HuH-7 (cell line): ENCODE data around the gene C5orf15.

ENCODE experiments used
- DNase-seq: peaks from one replicate; pipeline ENCODE4 v3.0.0; 2011; ENCODE audit warnings: low spot score

The C5orf15 gene

DNA sequence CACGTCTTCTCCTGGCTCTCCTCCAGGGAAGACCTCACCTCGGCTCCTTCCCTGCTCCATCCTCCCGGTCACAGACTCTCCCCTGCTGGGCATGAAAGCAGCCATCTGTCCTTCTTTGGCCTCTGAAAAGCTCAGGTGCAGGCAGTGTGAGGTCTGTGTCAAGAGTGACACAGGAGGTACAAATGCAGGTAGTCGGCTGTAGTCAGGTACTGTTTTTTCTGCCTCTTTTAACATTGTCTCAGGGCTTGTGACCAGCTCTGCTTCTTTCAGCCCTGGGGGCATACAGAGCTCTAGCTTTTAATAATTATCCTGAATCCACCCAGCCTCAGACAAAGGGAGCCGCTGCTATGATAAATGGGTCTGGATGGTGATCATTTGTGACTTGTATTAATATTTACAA, 46.4 kb downstream of the C5orf15 start:
- DNase-seq, result no peak

DNA sequence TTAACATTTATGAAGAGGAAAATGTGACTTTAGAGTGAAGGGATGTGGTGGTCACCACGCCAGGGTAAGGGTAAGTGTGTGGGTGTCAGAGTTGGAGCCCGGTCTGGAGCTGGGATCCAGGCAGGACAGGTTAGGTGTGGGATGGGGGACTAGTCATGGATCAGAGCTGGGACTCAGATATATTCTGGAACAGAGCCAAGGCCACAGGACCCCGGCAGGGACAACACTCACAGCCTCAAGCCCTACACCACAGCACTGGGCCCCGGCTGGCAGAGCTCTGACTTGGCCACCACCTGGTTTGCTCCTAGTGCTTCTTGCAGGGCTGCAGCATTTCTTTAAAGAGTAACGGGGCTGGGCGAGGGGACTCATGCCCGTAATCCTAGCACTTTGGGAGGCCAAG, 47.4 kb downstream of the C5orf15 start:
- no peak for DNase-seq

DNA sequence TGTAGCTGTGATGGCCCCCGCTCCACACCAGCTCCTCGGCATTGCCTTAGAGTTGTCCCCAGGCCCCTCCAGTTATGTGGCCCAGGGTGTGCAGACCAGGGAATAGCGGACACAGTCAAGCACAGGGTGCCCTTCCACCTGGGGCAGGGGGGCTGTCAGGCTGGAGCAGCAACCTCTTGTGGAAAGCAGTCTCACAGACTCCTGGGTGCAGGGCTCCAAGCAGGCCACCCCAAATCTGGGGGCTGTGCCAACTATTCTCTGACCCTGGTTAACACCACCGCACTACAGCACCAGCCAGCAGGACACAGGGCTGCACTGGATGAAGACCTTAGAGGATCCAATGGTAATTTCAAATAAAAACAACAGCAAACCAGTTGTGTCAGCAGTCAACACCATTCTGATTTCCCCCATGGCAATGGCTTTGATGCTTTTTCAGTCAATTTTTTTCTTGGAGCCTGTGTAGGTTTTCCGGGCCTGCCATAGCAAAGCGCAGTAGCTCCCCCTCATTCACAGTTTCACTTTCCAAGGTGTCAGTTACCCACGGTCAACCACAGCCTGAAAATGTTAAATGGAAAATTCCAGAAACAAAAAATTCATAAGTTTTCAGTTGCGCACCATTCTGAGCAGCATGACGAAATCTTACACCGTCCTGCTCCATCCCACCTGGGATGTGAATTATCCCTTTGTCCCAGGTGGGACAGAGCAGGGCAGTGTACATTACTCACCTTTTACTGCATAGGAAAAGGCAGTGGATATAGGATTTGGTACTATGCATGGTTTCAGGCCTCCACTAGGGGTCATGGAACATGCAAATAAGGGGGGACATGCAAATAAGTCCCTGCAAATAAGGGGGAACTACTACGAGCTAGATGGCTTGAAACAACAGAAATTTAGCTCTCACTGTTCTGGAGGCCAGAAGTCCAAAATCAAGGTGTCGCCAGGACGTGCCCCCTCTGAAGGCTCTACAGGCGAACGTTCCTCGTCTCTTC, 49.0 kb downstream of the C5orf15 start:
- DNase-seq, result no peak

DNA sequence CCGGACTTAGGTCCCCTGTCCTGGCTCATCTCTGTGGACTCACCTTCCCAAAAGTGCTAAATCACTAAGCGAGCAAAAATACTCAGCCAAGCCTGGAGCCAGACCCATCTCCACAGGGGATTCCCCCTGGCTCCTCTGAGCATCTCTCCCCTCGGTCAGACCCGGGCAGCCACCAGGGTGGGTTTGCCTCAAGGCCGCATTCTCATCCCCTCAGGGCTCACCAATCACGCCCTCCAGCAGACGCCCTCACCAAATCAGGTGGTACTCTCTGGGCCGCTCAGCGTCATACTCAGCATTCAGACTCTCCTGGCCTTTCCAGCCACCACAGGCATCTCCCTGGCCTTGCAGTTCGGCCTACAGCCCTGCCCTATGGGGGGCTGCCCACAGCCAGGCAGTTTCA, 49.7 kb downstream of the C5orf15 start:
- DNase-seq, result no peak

DNA sequence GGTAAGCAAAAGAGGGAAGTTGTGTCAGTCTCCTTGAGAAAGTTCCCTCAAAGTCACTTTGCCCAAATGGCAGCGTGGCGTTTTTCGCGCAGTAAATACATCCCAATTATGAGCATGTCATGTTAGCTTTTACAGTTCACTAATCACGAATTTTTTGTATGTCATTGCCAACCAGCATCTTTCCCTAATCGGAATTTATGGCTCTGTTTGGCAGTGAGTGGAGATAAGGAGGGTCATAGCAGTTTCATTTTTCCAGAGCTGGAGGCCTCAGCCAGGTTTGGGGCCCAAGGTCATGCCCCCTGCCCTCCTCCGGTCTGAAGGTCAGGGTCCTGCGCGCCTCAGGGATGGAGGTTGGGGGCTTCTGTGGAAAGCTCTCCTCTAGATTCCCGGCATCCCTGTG, 50.1 kb downstream of the C5orf15 start:
- no peak for DNase-seq

DNA sequence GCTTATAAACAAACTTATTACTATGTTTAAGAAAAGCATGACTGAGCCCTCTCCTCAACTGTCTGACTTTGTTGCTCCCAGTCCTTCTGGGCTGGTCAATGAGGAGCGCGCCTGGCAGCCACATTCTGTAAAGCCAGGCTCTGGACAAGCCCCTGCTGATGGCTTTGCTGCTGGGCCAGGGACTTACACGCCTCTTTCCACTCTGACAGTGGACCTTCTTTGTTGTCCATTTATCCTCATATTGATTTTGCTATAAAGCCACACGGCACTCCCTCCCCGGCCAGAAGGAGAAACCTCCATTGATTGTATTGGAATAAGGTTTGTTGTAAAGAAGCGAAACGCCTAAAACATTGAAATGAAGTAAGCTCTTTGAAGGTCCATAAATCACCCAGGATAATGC, 50.6 kb downstream of the C5orf15 start:
- DNase-seq, result no peak

DNA sequence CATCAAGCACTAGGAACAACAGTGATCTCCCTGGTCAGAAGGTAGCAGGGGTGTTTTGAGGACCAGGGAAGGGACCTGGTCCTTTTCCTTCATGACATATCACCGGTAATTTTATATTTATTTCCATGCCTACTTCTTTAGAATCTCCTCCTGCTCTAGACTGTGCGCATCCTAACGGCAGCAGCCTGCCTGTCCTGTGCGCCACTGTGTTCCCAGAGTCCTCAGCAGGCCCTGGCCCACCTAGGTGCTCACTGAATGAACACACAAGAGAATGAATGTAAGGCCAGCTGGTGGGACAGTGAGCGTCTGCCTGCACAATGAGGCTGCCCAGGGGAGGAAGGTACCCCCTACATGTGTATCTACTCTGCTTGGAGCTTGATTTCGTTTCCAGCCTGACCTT, 51.5 kb downstream of the C5orf15 start:
- no peak for DNase-seq

DNA sequence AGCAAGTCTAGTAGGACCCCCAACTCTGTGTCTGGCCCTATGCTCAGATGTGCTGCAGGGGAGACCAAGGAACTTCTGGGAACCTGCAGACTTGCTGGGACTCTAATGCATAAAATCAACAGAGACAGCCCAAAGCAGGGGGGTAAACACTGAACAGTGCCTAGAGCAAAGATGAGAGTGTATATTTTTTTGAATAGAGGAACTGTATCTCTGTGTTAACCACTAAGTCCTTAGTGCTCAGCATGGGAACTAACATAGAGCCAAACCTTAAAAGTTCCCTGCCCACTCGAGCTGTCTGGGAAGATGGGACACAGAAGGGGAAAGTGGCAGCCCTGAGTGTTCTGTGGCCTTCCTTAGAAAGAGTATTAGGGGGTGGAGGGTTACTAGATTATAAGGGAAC, 51.9 kb downstream of the C5orf15 start:
- no peak for DNase-seq

DNA sequence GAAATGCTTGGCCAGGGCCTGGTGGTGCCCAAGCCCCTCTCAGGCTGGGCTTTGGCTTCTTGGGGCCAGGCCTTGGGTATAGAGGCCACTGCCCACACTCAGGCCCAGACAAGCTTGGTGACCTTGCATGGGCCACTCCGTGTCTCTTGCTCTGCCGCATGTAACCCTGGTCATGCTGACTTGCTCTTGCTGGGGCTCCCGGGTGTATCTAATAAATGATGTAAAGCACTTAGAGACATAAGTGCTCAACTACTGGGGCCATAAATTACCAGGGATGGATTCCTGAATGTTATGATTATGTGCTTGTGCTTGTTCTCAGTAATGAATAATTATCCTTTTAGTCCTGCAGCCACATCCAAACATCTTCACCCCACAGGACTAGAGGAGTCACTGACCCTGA, 54.0 kb downstream of the C5orf15 start:
- no peak for DNase-seq

DNA sequence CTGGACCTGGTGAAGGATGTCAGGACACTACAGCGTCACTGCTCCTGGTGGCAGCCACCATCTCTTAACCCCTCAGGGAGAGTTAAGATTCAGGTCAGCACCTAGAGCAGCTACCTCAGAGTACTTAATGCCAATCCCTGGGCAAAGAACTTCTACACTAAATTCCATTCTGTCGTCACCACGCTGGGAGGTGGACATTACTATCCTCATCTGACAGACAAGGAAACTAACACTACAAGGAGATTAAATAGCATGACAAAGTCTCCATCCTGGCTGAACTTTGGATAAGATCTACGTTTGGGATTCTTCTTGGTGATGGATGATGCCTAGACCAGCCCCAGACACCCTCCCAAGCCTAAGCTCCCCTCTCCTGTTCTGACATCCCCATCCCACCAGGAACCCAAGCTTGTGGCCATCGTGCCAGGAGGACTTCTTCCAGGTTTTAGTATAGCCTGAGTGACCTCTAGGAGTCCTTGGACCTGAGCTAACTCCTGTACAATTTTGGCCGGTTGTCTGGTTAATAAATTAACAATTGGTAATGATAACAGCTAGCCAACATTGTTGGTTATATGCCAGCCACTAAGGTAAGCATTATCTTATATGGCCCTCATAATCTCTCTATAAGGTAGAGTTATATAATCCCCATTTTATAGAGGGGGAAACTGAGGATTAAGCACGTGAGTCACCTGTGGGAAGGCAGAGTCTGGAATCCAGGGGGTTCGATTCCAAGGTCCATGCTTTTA, 54.8 kb downstream of the C5orf15 start:
- DNase-seq, result no peak

DNA sequence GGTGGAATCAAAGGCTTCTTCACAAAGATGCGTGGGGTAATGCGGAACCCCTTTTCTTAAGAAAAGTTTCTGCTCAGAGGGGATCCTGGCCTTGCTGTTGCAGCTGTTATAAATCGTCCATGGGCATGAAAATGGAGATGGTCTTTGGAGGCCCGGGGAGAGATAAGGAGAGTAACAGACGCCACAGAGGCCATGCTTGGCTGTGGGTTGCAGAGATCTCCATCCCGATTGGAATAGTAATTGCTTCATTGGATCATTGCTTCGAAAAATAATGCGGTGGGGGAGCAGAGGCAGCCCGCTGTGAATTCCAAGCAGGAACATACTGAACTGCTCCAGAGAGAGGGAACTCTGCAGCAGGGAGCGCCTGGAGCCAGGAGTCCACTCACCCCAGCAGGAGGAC, 55.5 kb downstream of the C5orf15 start:
- no peak for DNase-seq

DNA sequence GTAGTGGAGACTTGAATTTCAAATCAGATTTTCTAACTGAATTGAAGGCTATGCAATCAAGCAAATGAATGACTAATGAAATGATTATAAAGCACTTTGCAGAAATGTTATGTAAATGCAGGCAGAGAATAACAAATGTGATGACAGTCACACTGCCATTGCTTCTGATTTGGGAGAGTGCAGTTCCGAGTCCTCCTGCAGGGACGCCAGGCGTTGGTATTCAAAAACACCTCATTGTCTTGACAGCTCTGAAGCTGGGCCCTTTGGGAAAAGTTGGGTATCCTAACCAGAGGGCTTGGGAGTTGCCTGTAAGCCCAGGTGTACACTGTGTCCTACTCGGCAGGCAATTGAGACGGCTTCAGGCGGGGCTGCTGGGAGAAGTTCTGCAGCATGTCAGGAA, 57.9 kb downstream of the C5orf15 start:
- DNase-seq, result no peak

DNA sequence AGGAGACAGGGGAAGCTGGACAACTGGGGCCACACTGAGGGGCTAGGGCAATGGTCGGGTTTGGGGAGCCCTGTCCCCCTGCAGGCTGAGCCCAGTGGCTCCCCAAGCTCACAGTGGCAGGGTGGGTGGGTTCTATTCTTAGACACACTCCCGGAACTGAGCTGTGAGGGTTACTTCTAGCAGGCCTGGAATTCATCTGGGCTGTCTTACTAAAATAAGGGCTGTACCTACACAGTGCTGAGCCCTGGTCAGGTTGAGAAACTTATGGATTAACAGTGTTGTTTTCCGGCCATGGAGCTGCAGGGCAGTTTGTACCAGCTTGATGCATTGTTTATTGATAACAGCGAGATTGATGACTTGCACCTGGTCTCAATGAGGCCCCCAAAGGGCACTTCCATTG, 58.8 kb downstream of the C5orf15 start:
- no peak for DNase-seq

DNA sequence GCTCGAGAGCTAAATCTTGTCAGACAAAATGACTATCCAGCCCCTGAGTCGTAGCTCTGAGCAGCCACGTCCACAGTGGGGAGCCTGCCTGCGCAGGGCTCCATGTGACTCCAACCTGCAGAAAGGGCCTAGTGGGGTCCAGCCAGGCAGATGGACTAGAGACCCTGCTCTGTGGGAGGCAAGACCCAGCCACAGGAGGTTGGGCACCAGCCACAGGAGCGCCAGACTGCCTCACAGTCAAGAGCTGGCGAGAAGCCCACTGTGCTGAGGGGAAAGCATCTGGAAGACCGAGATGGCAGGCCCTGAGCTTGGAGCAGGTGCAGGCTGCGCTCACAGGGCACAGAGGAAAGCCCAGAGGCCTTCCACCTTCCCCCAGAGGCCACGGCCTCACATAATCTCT, 61.4 kb downstream of the C5orf15 start:
- no peak for DNase-seq

DNA sequence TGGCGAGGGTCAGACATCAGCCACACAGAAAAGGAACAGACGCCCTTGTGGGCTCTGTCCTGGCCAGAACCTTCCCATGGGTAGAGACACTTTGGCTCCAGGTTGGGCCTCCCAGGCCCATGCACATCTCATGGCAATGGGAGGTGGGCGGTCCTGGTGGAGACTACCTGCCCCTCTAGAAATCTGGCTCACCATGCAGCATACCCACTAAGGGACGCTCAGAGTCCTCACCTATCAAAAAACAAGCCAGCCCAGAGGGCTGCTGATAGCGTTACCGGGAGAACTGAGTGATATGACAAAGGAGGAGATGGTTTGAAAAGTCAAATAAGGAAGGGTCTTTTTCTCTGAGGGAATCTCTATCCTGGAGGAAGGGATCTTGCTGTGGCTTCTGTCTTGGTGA, 62.1 kb downstream of the C5orf15 start:
- DNase-seq, result peak; percentile 52
